ENCODE data around the gene AFAP1. TPM values are rescaled to one million over a fixed set of nuclear protein-coding genes. Genes with fewer than 3 reads are reported as not detected.

Gene AFAP1
- total and polyA plus RNA-seq, 2 donors from 2014 or later, result 2.6 to 26.3 TPM

GRCh38 chr4:7745301-7745885 lies 194.3 kb downstream of the AFAP1 start:
- intact Hi-C loops (cut with DNase I), result no loop called here
- no peaks in the 10 kb centered on the region for H3K27me3 ChIP-seq (ENCODE audit: control insufficient read depth, insufficient read depth, low read length)
- H3K4me1 ChIP-seq (ENCODE audit: control insufficient read depth in 2 of 3, insufficient read depth in 2 of 3, low read depth in 1 of 3, low read length in 3 of 3), result no peaks in the 10 kb centered on the region
- H3K4me3 ChIP-seq (ENCODE audit: low read length in 3 of 3), result no peak overlapping the region
- no peak overlapping the region for H3K9ac ChIP-seq (ENCODE audit: low read length in 3 of 3)
- DNase-seq (no peak), FAIRE-seq (no peak)
- no peaks in the 10 kb centered on the region for H3K9me3 ChIP-seq (ENCODE audit: control insufficient read depth in 2 of 3, insufficient read depth in 1 of 3, low read length in 3 of 3)
- no peak overlapping the region for H3K27ac ChIP-seq (ENCODE audit: low read depth in 2 of 2, low read length in 2 of 2)
- H3K36me3 ChIP-seq (ENCODE audit: control insufficient read depth in 2 of 3, insufficient read depth in 3 of 3, low read length in 3 of 3), result no peaks in the 10 kb centered on the region
- TF ChIP-seq, protein P1, sequence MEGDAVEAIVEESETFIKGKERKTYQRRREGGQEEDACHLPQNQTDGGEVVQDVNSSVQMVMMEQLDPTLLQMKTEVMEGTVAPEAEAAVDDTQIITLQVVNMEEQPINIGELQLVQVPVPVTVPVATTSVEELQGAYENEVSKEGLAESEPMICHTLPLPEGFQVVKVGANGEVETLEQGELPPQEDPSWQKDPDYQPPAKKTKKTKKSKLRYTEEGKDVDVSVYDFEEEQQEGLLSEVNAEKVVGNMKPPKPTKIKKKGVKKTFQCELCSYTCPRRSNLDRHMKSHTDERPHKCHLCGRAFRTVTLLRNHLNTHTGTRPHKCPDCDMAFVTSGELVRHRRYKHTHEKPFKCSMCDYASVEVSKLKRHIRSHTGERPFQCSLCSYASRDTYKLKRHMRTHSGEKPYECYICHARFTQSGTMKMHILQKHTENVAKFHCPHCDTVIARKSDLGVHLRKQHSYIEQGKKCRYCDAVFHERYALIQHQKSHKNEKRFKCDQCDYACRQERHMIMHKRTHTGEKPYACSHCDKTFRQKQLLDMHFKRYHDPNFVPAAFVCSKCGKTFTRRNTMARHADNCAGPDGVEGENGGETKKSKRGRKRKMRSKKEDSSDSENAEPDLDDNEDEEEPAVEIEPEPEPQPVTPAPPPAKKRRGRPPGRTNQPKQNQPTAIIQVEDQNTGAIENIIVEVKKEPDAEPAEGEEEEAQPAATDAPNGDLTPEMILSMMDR (IDR thresholded peaks at IDR 0.05; ENCODE audit: borderline replicate concordance, extremely low read depth, insufficient read depth), result no peak

GRCh38 chr4:7744142-7744804 lies 195.4 kb downstream of the AFAP1 start:
- TF ChIP-seq, protein P1 (IDR thresholded peaks at IDR 0.05; ENCODE audit: borderline replicate concordance, extremely low read depth, insufficient read depth), result no peak
- FAIRE-seq, result no peak
- H3K27ac ChIP-seq (ENCODE audit: low read depth in 2 of 2, low read length in 2 of 2), result no peak overlapping the region

DNA sequence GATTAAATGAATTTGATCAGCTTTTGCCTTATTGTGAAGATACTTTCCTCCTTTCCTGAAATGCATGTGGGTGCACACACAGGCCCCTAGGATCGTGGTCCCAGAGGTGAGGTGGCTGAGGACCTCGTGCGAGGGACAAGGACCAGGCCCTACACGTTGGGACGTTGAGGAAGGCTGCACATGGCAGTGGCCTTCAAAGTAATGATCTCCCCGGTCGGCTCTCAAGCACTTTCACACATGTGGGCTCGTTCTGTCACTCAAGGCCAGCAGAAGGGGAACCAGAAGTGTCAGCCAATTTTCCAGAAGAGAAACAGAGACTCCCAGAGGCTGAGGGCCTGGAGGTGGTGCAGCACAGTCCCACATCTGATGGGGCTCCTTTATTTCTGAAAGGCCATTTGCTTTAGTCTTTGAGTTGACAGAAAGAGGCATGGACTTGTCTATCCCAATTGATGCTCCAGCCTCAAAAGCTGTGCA lies 196.8 kb downstream of the AFAP1 start:
- Histone ChIP-seq H3K4me3 (ENCODE audit: low read length in 3 of 3) (no peak overlapping the region), H3K27ac (ENCODE audit: low read depth in 2 of 2, low read length in 2 of 2) (no peak overlapping the region), H3K4me1 (ENCODE audit: control insufficient read depth in 2 of 3, insufficient read depth in 2 of 3, low read depth in 1 of 3, low read length in 3 of 3) (no peaks in the 10 kb centered on the region), H3K36me3 (ENCODE audit: control insufficient read depth in 2 of 3, insufficient read depth in 3 of 3, low read length in 3 of 3) (no peaks in the 10 kb centered on the region), H3K9ac (ENCODE audit: low read length in 3 of 3) (no peak overlapping the region), H3K27me3 (ENCODE audit: control insufficient read depth, insufficient read depth, low read length) (no peaks in the 10 kb centered on the region), H3K9me3 (ENCODE audit: control insufficient read depth in 2 of 3, insufficient read depth in 1 of 3, low read length in 3 of 3) (no peaks in the 10 kb centered on the region)
- no peak for FAIRE-seq
- TF ChIP-seq, protein P1 (IDR thresholded peaks at IDR 0.05; ENCODE audit: borderline replicate concordance, extremely low read depth, insufficient read depth), result no peak
- intact Hi-C loops (cut with DNase I), result no loop called here
- DNase-seq, result peak in 1 of 5 donors; percentile 25

More at GRCh38 chr4:7744142-7744804, 195.4 kb downstream of the AFAP1 start:
- no peaks in the 10 kb centered on the region for H3K4me1 ChIP-seq (ENCODE audit: control insufficient read depth in 2 of 3, insufficient read depth in 2 of 3, low read depth in 1 of 3, low read length in 3 of 3)
- H3K27me3 ChIP-seq (ENCODE audit: control insufficient read depth, insufficient read depth, low read length), result no peaks in the 10 kb centered on the region
- DNase-seq, result peak in 1 of 5 donors; percentile 37
- H3K4me3 ChIP-seq (ENCODE audit: low read length in 3 of 3), result no peak overlapping the region
- intact Hi-C loops (cut with DNase I), result no loop called here
- no peak overlapping the region for H3K9ac ChIP-seq (ENCODE audit: low read length in 3 of 3)
- no peaks in the 10 kb centered on the region for H3K9me3 ChIP-seq (ENCODE audit: control insufficient read depth in 2 of 3, insufficient read depth in 1 of 3, low read length in 3 of 3)
- no peaks in the 10 kb centered on the region for H3K36me3 ChIP-seq (ENCODE audit: control insufficient read depth in 2 of 3, insufficient read depth in 3 of 3, low read length in 3 of 3)

All from kidney (tissue), 14 donors.